ENCODE data around the gene IMMP1L. TPM values are rescaled to one million over a fixed set of nuclear protein-coding genes. Genes with fewer than 3 reads are reported as not detected.

Gene IMMP1L
- total RNA-seq, 1 donor from 2014 or later = 26.5 TPM

GRCh38 chr11:31531293-31531692 lies 21.9 kb upstream of the IMMP1L start:
- H3K27ac Mint-ChIP-seq (ENCODE audit: unreplicated experiment) = no peak overlapping the region
- H3K9me3 Mint-ChIP-seq (ENCODE audit: unreplicated experiment) = no peaks in the 10 kb centered on the region

GRCh38 chr11:31529701-31530100 lies 20.3 kb upstream of the IMMP1L start:
- Mint-ChIP-seq H3K9me3 (ENCODE audit: unreplicated experiment) (no peaks in the 10 kb centered on the region), H3K27ac (ENCODE audit: unreplicated experiment) (no peak overlapping the region), H3K4me1 (ENCODE audit: unreplicated experiment) (no peaks in the 10 kb centered on the region)

More at GRCh38 chr11:31531293-31531692, 21.9 kb upstream of the IMMP1L start:
- Mint-ChIP-seq H3K27me3 (ENCODE audit: unreplicated experiment) (no peaks in the 10 kb centered on the region), H3K36me3 (ENCODE audit: unreplicated experiment) (peaks cover 6% of the 10 kb centered on the region), H3K4me3 (ENCODE audit: unreplicated experiment) (no peak overlapping the region), H3K4me1 (ENCODE audit: unreplicated experiment) (no peaks in the 10 kb centered on the region)
- DNase-seq (ENCODE audit: extremely low spot score, unreplicated experiment) = no peak
- TF ChIP-seq CTCF (IDR thresholded peaks at IDR 0.05) = no peak

GRCh38 chr11:31529189-31529588 lies 19.8 kb upstream of the IMMP1L start:
- peaks cover 7% of the 10 kb centered on the region for H3K36me3 Mint-ChIP-seq (ENCODE audit: unreplicated experiment)
- no peaks in the 10 kb centered on the region for H3K27me3 Mint-ChIP-seq (ENCODE audit: unreplicated experiment)
- TF ChIP-seq CTCF (IDR thresholded peaks at IDR 0.05) = no peak
- H3K9me3 Mint-ChIP-seq (ENCODE audit: unreplicated experiment) = no peaks in the 10 kb centered on the region
- no peak overlapping the region for H3K4me3 Mint-ChIP-seq (ENCODE audit: unreplicated experiment)
- H3K27ac Mint-ChIP-seq (ENCODE audit: unreplicated experiment) = no peak overlapping the region
- DNase-seq (ENCODE audit: extremely low spot score, unreplicated experiment) = no peak
- no peaks in the 10 kb centered on the region for H3K4me1 Mint-ChIP-seq (ENCODE audit: unreplicated experiment)

More at GRCh38 chr11:31529701-31530100, 20.3 kb upstream of the IMMP1L start:
- Mint-ChIP-seq H3K27me3 (ENCODE audit: unreplicated experiment) (no peaks in the 10 kb centered on the region), H3K4me3 (ENCODE audit: unreplicated experiment) (no peak overlapping the region), H3K36me3 (ENCODE audit: unreplicated experiment) (peaks cover 5% of the 10 kb centered on the region)
- DNase-seq (ENCODE audit: extremely low spot score, unreplicated experiment) = no peak
- TF ChIP-seq CTCF (IDR thresholded peaks at IDR 0.05) = no peak

GRCh38 chr11:31521497-31522150 lies 12.2 kb upstream of the IMMP1L start:
- no peak for DNase-seq (ENCODE audit: extremely low spot score, unreplicated experiment)
- Mint-ChIP-seq H3K4me3 (ENCODE audit: unreplicated experiment) (no peak overlapping the region), H3K27me3 (ENCODE audit: unreplicated experiment) (no peaks in the 10 kb centered on the region), H3K36me3 (ENCODE audit: unreplicated experiment) (peaks cover 4% of the 10 kb centered on the region), H3K4me1 (ENCODE audit: unreplicated experiment) (no peaks in the 10 kb centered on the region), H3K27ac (ENCODE audit: unreplicated experiment) (no peak overlapping the region), H3K9me3 (ENCODE audit: unreplicated experiment) (no peaks in the 10 kb centered on the region)
- no peak for TF ChIP-seq CTCF (IDR thresholded peaks at IDR 0.05)

GRCh38 chr11:31512117-31512516 lies 2.7 kb upstream of the IMMP1L start:
- H3K4me1 Mint-ChIP-seq (ENCODE audit: unreplicated experiment) = peaks cover 22% of the 10 kb centered on the region
- H3K9me3 Mint-ChIP-seq (ENCODE audit: unreplicated experiment) = no peaks in the 10 kb centered on the region
- no peak overlapping the region for H3K4me3 Mint-ChIP-seq (ENCODE audit: unreplicated experiment)
- DNase-seq (ENCODE audit: extremely low spot score, unreplicated experiment) = no peak
- no peaks in the 10 kb centered on the region for H3K36me3 Mint-ChIP-seq (ENCODE audit: unreplicated experiment)
- H3K27me3 Mint-ChIP-seq (ENCODE audit: unreplicated experiment) = no peaks in the 10 kb centered on the region
- no peak overlapping the region for H3K27ac Mint-ChIP-seq (ENCODE audit: unreplicated experiment)
- TF ChIP-seq CTCF (IDR thresholded peaks at IDR 0.05) = no peak
